22Rv1 (cell line): ENCODE results near the gene ZNF385A.
A peak's percentile ranks its signal among the peaks of the same experiment; 100 is the strongest.

Source experiments
- H3K27ac ChIP-seq: fragments of 450-650 bp; 2 replicates; pipeline ENCODE4 v1.5.1; 2017
- CTCF ChIP-seq: fragments of 450-650 bp; IDR thresholded peaks from 2 replicates; pipeline ENCODE4 v1.5.1; 2017; ENCODE audit warnings: mild to moderate bottlenecking
- ZFX ChIP-seq: fragments of 450-650 bp; IDR thresholded peaks from 2 replicates; pipeline ENCODE4 v1.6.1; 2017; ENCODE audit warnings: antibody characterized with exemption, borderline replicate concordance

ZNF385A gene

GRCh38 chr12:54324617-54325441 is 59.7 kb downstream of the ZNF385A start, which contains the start of gene COPZ1:
TSS of gene COPZ1 (plus strand) at chr12:54325131. CDS start at chr12:54325164, 33 bp downstream.
- TF ChIP-seq ZFX (no peak), CTCF (peak; percentile 97)
- H3K27ac ChIP-seq, result peak within 1 kb of the TSS; percentile 82

GRCh38 chr12:54321363-54321762 is 63.2 kb downstream of the ZNF385A start:
- TF ChIP-seq CTCF (no peak), ZFX (no peak)
- H3K27ac ChIP-seq, result no peak overlapping the region
